Measurements from ENCODE around the gene NEDD4.
A peak's percentile ranks its signal among the peaks of the same experiment; 100 is the strongest.
"Not testable (repeated sequence)": the region's sequence is repeated elsewhere in the genome, so short reads cannot be mapped to it uniquely, and the experiment has no call there.

NEDD4 gene

GRCh38 chr15:56019819-56020486 lies 26.5 kb upstream of the NEDD4 start:
- TF ChIP-seq, protein P1, sequence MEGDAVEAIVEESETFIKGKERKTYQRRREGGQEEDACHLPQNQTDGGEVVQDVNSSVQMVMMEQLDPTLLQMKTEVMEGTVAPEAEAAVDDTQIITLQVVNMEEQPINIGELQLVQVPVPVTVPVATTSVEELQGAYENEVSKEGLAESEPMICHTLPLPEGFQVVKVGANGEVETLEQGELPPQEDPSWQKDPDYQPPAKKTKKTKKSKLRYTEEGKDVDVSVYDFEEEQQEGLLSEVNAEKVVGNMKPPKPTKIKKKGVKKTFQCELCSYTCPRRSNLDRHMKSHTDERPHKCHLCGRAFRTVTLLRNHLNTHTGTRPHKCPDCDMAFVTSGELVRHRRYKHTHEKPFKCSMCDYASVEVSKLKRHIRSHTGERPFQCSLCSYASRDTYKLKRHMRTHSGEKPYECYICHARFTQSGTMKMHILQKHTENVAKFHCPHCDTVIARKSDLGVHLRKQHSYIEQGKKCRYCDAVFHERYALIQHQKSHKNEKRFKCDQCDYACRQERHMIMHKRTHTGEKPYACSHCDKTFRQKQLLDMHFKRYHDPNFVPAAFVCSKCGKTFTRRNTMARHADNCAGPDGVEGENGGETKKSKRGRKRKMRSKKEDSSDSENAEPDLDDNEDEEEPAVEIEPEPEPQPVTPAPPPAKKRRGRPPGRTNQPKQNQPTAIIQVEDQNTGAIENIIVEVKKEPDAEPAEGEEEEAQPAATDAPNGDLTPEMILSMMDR (conservative IDR thresholded peaks at IDR 0.05; ENCODE audit: low read depth, low read length), result no peak
- DNase-seq (ENCODE audit: low read depth), result no peak
- no peak overlapping the region for H3K4me3 ChIP-seq (ENCODE audit: low read length)

DNA sequence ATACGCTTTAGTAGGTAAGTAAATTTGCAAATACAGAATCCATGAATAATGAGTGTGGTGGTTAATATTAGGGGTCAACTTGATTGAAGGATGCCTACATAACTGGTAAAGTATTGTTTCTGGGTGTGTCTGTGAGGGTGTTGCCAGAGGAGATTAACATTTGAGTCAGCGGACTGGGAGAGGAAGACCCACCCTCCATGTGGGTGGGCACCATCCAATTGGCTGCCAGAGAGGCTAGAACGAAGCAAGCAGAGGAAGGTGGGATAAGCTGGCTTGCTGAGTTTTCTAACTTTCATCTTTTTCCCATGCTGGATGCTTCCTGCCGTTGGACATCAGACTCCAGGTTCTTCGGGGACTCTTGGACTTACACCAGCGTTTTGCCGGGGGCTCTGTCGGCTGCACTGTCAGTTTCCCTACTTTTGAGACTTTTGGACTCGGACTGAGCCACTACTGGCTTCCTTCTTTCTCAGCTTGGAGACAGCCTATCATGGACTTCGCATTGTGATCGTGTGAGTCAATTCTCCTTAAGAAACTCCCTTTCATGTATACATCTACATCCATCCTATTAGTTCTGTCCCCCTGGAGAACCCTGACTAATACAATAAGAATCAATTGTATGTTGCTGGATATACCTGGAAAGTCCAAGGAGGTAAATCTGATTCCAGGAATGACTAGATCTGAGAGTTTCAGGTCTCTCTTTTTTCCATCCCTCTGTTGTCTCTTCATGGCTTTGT lies 25.8 kb upstream of the NEDD4 start:
- DNase-seq (ENCODE audit: low read depth), result no peak
- TF ChIP-seq, protein P1 (conservative IDR thresholded peaks at IDR 0.05; ENCODE audit: low read depth, low read length), result no peak
- H3K4me3 ChIP-seq (ENCODE audit: low read length), result peak overlapping the region; percentile 24

DNA sequence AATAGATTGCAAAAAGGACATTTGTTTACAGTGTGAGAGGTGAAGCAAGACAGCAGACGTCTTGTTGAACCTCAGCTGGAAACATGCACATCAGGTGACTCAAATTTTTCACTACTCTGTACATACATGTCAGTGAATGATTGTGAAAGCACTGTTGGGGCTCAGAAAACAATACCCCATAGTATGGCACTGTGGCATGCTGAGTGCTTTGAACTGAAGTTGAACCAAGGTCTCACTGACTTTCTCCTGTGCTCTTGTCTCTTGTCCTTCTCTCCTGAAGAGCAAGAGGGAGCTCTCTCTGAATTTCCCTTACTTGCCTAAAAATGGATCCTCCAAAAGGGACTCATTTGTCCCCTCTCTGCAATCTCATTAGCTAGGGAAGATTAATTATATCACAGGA lies 24.5 kb upstream of the NEDD4 start:
- TF ChIP-seq, protein P1 (conservative IDR thresholded peaks at IDR 0.05; ENCODE audit: low read depth, low read length), result peak; percentile 14
- DNase-seq (ENCODE audit: low read depth), result no peak
- H3K4me3 ChIP-seq (ENCODE audit: low read length), result no peak overlapping the region

DNA sequence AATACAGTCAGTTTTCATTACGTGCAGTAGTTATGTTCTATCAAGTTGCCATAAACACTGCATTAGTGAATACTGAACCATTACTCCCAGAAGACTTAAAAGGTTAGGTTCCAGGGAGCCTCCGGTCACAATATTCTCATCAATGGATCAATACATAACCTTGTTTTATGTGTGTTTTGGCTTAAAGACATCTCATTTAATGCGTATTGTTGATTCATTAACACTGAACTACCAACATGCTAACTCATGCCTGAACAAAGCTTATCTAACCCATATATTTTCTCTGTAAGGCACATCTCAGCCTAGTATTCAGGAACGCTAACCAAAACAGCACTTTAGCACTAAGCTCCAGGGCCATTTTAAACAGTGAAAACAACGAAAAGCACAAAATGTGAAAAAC lies 24.1 kb upstream of the NEDD4 start:
- no peak overlapping the region for H3K4me3 ChIP-seq (ENCODE audit: low read length)
- no peak for DNase-seq (ENCODE audit: low read depth)
- TF ChIP-seq, protein P1 (conservative IDR thresholded peaks at IDR 0.05; ENCODE audit: low read depth, low read length), result no peak

DNA sequence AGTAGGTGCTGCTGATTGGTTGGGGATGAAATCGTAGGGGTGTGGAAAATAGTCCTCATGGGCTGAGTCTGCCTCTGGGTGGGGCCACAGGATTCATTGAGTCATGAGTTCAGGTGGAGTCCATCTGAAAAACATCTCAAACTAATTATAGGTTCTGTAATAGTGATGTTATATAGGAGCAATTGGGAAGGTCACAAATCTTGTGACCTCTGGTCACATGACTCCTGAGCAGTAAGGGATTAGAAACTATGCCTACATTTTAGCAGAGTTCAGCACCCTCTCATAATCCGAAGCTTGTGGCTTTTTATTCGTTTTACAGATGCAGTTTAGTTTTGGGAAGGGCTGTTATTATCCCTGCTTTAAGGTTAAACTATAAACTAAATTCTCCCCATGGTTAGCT lies 22.9 kb upstream of the NEDD4 start:
- no peak for DNase-seq (ENCODE audit: low read depth)
- no peak overlapping the region for H3K4me3 ChIP-seq (ENCODE audit: low read length)
- TF ChIP-seq, protein P1 (conservative IDR thresholded peaks at IDR 0.05; ENCODE audit: low read depth, low read length), result no peak

DNA sequence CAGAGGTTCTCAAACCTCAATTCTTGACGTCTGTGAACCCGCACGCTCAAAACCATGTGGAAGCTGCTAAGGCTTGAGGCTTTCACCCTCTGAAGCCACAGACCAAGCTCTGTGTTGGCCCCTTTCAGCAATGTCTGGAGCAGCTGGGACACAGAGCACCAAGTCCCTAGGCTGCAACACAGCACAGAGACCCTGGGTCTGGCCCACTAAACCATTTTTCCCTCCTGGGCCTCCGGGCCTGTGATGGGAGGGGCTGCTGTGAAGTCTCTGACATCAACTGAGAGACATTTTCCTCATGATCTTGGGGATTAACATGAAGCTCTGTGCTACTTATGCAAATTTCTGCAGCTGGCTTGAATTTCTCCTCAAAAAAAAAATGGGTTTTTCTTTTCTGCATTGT lies 21.3 kb upstream of the NEDD4 start:
- TF ChIP-seq, protein P1 (conservative IDR thresholded peaks at IDR 0.05; ENCODE audit: low read depth, low read length), result no peak
- no peak overlapping the region for H3K4me3 ChIP-seq (ENCODE audit: low read length)
- no peak for DNase-seq (ENCODE audit: low read depth)

- peak overlapping the region; percentile 61 for H3K4me3 ChIP-seq (ENCODE audit: low read length)
- DNase-seq (ENCODE audit: low read depth), result not testable (repeated sequence)
Observed at GRCh38 chr15:56007053-56007452, 13.6 kb upstream of the NEDD4 start.

DNA sequence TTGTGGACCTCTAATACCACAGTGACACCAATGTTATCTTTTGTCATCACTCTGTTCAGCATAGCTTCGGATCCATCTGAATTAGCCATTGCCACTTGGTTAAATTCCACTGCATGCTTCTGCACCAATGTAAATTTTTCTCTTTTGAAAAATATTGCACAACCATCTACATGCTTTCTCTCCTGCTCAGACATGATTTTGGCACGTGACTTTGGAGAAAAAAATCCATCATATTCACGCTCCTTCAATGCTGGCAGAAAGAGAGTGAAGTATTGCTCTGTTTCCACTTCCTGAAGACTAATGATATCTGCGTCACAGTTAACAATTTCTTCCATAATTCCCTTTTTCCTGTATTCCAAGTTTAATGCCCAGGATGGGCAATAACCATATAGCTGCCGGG lies 13.0 kb upstream of the NEDD4 start:
- not testable (repeated sequence) for DNase-seq (ENCODE audit: low read depth); H3K4me3 ChIP-seq (ENCODE audit: low read length)

GRCh38 chr15:56004281-56004680 lies 10.9 kb upstream of the NEDD4 start:
- H3K4me3 ChIP-seq (ENCODE audit: low read length); DNase-seq (ENCODE audit: low read depth): not testable (repeated sequence)

DNA sequence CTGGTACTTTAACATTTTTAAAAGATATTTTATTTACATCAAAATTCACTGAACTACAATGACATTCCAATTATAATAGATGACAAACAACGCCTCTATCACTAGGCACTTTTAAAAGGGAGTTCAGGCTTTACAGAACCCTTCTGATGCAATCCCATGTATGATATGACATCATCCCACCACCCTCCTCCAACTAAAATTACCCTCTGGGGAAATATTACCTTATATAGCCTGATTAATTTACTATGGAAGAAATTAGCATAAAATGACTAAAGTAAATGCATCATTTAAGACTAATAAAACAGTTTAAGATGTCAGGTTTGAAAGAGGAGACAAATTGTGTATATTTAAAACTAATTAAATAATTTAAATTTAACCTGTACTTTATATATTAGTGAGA lies 10.4 kb upstream of the NEDD4 start:
- H3K4me3 ChIP-seq (ENCODE audit: low read length); DNase-seq (ENCODE audit: low read depth): not testable (repeated sequence)

- not testable (repeated sequence) for H3K4me3 ChIP-seq (ENCODE audit: low read length); DNase-seq (ENCODE audit: low read depth)
Observed at GRCh38 chr15:56003277-56003676, 9.9 kb upstream of the NEDD4 start.

Measured in retinal pigment epithelial cell (primary cell).